Trophoblast cell (in vitro differentiated cells and primary cell): Measurements from ENCODE around the gene SGF29.
A peak's percentile ranks its signal among the peaks of the same experiment; 100 is the strongest.

Experiments used
- DNase-seq, 2 donors: peaks; one replicate each; pipeline ENCODE4 v3.0.0-alpha.2; 2016
- H2AFZ ChIP-seq: 2 replicates; pipeline ENCODE4 v1.6.1; 2013; ENCODE audit warnings: low read length, moderate library complexity, mild to moderate bottlenecking; ENCODE audit not compliant: insufficient read depth, poor library complexity
- H2AK5ac ChIP-seq: 2 replicates; pipeline ENCODE4 v1.6.1; 2013; ENCODE audit warnings: mild to moderate bottlenecking, low read length
- H2BK120ac ChIP-seq: 2 replicates; pipeline ENCODE4 v1.6.1; 2013; ENCODE audit warnings: low read length, mild to moderate bottlenecking, moderate library complexity; ENCODE audit not compliant: insufficient read depth, poor library complexity
- H2BK12ac ChIP-seq: 2 replicates; pipeline ENCODE4 v1.6.1; 2013; ENCODE audit warnings: mild to moderate bottlenecking, low read length, moderate library complexity
- H2BK5ac ChIP-seq: 2 replicates; pipeline ENCODE4 v1.6.1; 2013; ENCODE audit warnings: low read length, low read depth, moderate library complexity, mild to moderate bottlenecking; ENCODE audit not compliant: poor library complexity
- H3K14ac ChIP-seq: 2 replicates; pipeline ENCODE4 v1.6.1; 2013; ENCODE audit warnings: mild to moderate bottlenecking, low read length
- H3K18ac ChIP-seq: 2 replicates; pipeline ENCODE4 v1.6.1; 2013; ENCODE audit warnings: mild to moderate bottlenecking, low read length
- H3K23ac ChIP-seq: 2 replicates; pipeline ENCODE4 v1.6.1; 2013; ENCODE audit warnings: low read length
- H3K27ac ChIP-seq: 2 replicates; pipeline ENCODE4 v1.5.1; 2013; ENCODE audit warnings: low read depth, mild to moderate bottlenecking, inconsistent platforms, low read length, moderate library complexity
- H3K27me3 ChIP-seq: 2 replicates; pipeline ENCODE4 v1.6.1; 2013; ENCODE audit warnings: inconsistent platforms, mild to moderate bottlenecking, low read length, moderate library complexity; ENCODE audit not compliant: insufficient read depth
- H3K36me3 ChIP-seq, 2 experiments: 1 replicate in 1 of 2; 2 replicates in 1 of 2; pipeline ENCODE4 v1.6.1; 2013; ENCODE audit warnings: low read length in 2 of 2, mild to moderate bottlenecking in 2 of 2, moderate library complexity in 1 of 2; ENCODE audit not compliant: insufficient read depth in 2 of 2, control insufficient read depth in 1 of 2
- H3K4ac ChIP-seq: 2 replicates; pipeline ENCODE4 v1.6.1; 2013; ENCODE audit warnings: low read depth, mild to moderate bottlenecking, low read length, moderate library complexity
- H3K4me1 ChIP-seq, 2 experiments: 1 replicate in 1 of 2; 2 replicates in 1 of 2; pipeline ENCODE4 v1.6.1; 2013; ENCODE audit warnings: low read length in 2 of 2, mild to moderate bottlenecking in 2 of 2, moderate library complexity in 1 of 2; ENCODE audit not compliant: insufficient read depth in 2 of 2, control insufficient read depth in 1 of 2
- H3K4me2 ChIP-seq: 2 replicates; pipeline ENCODE4 v1.6.1; 2013; ENCODE audit warnings: inconsistent platforms, mild to moderate bottlenecking, low read length, moderate library complexity
- H3K4me3 ChIP-seq: 2 replicates; pipeline ENCODE4 v1.5.1; 2013; ENCODE audit warnings: mild to moderate bottlenecking, low read depth, low read length, inconsistent platforms
- H3K79me1 ChIP-seq: one replicate; pipeline ENCODE4 v1.6.1; 2013; ENCODE audit warnings: low read length
- H3K79me2 ChIP-seq: 2 replicates; pipeline ENCODE4 v1.6.1; 2013; ENCODE audit warnings: low read length, mild to moderate bottlenecking; ENCODE audit not compliant: control insufficient read depth, insufficient read depth, poor library complexity
- H3K9ac ChIP-seq: 2 replicates; pipeline ENCODE4 v1.6.1; 2013; ENCODE audit warnings: mild to moderate bottlenecking, low read length
- H3K9me3 ChIP-seq: 2 replicates; pipeline ENCODE4 v1.6.1; 2013; ENCODE audit warnings: low read depth, mild to moderate bottlenecking, control low read depth, inconsistent platforms, low read length; ENCODE audit not compliant: insufficient read depth
- H4K12ac ChIP-seq: 2 replicates; pipeline ENCODE4 v1.6.1; 2013; ENCODE audit warnings: low read depth, mild to moderate bottlenecking, low read length, moderate library complexity
- H4K8ac ChIP-seq: 2 replicates; pipeline ENCODE4 v1.6.1; 2013; ENCODE audit warnings: low read depth, mild to moderate bottlenecking, low read length, moderate library complexity
- H4K91ac ChIP-seq: one replicate; pipeline ENCODE4 v1.6.1; 2013; ENCODE audit warnings: low read depth, mild to moderate bottlenecking, low read length, moderate library complexity
- WGBS: extraction: QIAGEN DNeasy Blood & Tissue Kit; methylation state at CpG from one replicate; pipeline ENCODE4 v1.1.7; 2013; ENCODE audit warnings: missing lambda C conversion rate; ENCODE audit not compliant: insufficient read length, insufficient coverage; ENCODE audit errors: extremely low coverage; 5-methylcytosine and 5-hydroxymethylcytosine counted together

The SGF29 gene

DNA sequence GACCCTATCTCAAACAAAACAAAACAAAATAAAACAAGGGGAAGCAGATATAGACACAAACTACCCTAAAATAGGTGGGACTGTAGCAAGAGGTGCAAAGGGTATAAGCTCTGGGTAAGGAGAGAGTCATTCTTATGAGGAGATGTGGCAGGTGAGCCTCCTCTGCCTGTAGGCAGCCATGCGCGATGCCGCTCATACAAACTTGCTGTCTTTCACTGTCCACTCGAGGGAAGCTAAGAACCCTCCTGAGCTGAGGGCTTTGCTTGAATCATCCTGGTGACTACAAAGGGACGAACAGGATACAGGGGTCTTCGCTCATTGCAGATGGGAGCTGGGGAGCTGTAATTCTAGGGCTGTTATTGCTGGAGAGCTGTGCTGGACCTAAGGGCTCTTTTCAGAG is 32.3 kb upstream of the SGF29 start:
- no peaks in the 10 kb centered on the region for H3K9me3 ChIP-seq
- no peak overlapping the region for H4K91ac ChIP-seq
- H3K27ac ChIP-seq, result no peak overlapping the region
- H2BK12ac ChIP-seq, result peak overlapping the region; percentile 21
- H3K4me2 ChIP-seq, result no peak overlapping the region
- no peaks in the 10 kb centered on the region for H3K27me3 ChIP-seq
- H3K4me1 ChIP-seq, result peaks cover 4 to 9% of the 10 kb centered on the region in 2 experiments
- no peak overlapping the region for H2AFZ ChIP-seq
- H3K79me2 ChIP-seq, result no peaks in the 10 kb centered on the region
- no peak overlapping the region for H2BK120ac ChIP-seq
- no peaks in the 10 kb centered on the region for H3K36me3 ChIP-seq
- H4K12ac ChIP-seq, result no peak overlapping the region
- H4K8ac ChIP-seq, result no peak overlapping the region
- no peak overlapping the region for H3K18ac ChIP-seq
- DNase-seq, result no peak
- H3K4ac ChIP-seq, result no peak overlapping the region
- no peak overlapping the region for H2BK5ac ChIP-seq
- H2AK5ac ChIP-seq, result peak overlapping the region; percentile 22
- no peak overlapping the region for H3K9ac ChIP-seq
- WGBS, result no CpG with 5 or more reads among the region's 6 CpGs
- no peak overlapping the region for H3K23ac ChIP-seq
- H3K79me1 ChIP-seq, result peaks cover 11% of the 10 kb centered on the region
- no peak overlapping the region for H3K14ac ChIP-seq
- H3K4me3 ChIP-seq, result no peak overlapping the region

DNA sequence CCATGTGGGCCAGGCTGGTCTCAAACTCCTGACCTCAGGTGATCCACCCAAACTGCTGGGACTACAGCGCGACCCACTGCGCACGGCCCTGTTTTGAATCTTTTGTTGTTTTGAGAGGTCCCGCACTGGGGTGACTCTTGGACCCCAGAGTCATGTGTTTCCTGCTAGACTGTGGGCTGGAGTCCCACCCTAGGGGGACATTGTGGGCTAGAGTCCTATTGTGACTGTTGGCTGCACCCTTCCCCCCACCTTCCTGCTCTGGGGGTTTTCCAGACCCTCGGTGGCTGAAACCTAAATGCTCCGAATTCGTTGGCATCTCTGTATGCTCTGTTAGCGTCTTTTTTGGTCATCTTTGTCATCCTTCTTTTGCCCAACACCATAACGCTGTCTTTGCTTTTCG is 30.9 kb upstream of the SGF29 start:
- Histone ChIP-seq H3K79me2 (no peaks in the 10 kb centered on the region), H3K4me1 (peaks cover 4 to 15% of the 10 kb centered on the region in 2 experiments), H2AK5ac (peak overlapping the region; percentile 51), H3K23ac (no peak overlapping the region), H3K79me1 (peaks cover 18% of the 10 kb centered on the region), H3K4me2 (no peak overlapping the region), H2BK12ac (peak overlapping the region; percentile 9), H3K18ac (no peak overlapping the region), H3K27me3 (no peaks in the 10 kb centered on the region), H2BK5ac (no peak overlapping the region), H3K4me3 (no peak overlapping the region), H4K91ac (no peak overlapping the region), H4K12ac (no peak overlapping the region), H3K27ac (no peak overlapping the region), H3K9me3 (no peaks in the 10 kb centered on the region), H2BK120ac (no peak overlapping the region), H3K14ac (no peak overlapping the region), H4K8ac (no peak overlapping the region), H3K4ac (no peak overlapping the region), H3K9ac (no peak overlapping the region), H2AFZ (no peak overlapping the region), H3K36me3 (no peaks in the 10 kb centered on the region)
- WGBS, result no CpG with 5 or more reads among the region's 11 CpGs
- no peak for DNase-seq

DNA sequence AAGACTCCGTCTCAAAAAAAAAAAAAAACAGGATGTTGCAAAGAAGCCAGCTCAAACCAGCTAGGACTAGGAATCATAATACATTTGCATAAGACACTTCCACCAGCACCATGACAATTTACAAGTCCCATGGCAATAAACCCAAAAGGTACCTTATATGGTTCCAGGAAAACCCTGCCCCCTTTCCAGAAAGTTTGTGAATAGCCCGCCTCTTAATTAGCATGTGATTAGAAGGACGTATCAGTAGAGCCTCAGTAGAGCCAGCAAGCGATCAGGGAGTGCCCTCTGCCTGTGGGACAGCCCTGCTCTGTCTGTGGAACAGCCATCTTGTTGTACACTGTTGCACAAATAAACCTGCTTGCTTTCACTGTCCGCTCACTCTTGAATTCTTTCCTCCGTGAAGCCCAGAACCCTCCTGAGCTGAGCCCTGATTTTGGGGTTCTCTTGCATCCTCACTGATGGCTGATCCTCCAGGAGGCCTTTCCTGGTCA is 29.0 kb upstream of the SGF29 start:
- DNase-seq, result peak in 1 of 2 donors; percentile 49
- peak overlapping the region; percentile 57 for H4K91ac ChIP-seq

DNA sequence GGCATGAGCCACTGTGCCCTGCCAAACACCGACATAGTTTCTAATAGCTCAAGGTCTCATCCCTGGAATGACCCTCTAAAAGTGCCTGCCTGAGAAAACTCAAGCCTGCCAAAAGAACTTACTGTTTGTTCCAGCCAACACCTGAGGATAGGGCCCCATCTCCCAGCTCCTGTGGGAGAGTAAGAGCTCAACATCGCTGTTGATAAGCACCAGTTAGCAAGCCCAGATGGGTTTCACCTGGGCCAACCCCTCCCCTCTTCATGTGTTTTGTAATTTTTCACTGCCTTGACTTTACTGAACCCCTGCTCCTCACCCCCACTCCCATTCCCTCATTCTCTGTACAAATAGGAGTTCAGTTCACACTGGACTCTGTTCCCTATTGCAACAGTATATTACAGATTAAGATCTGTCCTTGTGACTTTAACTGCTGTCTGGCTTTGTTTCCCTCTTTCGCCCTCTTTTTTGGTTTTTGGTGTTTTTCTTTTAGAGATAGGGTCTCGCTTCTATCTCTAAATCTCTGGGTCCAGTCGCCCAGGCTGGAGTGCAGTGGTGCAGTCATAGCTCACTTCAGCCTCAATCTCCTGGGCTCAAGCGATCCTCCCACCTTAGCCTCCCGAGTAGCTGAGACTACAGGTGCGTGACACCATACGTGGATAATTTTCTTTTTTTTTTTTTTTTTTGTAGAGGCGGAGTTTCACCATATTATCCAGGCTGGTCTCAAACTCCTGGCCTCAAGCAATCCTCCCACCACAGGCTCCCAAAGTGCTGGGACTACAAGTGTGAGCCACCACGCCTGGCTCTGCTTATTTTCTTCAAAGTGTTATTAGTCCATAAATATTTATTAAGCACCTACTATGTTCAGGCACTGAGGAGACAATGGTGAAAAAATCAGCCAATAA is 27.3 kb upstream of the SGF29 start:
- DNase-seq, result peak in 1 of 2 donors; percentile 38
- Histone ChIP-seq H4K8ac (peak overlapping the region; percentile 55), H3K4me3 (no peak overlapping the region), H2AK5ac (peak overlapping the region; percentile 5), H3K14ac (peak overlapping the region; percentile 65), H3K18ac (peak overlapping the region; percentile 32), H3K4me1 (peaks cover 10 to 20% of the 10 kb centered on the region in 2 experiments), H2AFZ (no peak overlapping the region), H2BK5ac (peak overlapping the region; percentile 87), H4K91ac (peak overlapping the region; percentile 86), H4K12ac (no peak overlapping the region), H3K9me3 (no peaks in the 10 kb centered on the region), H2BK12ac (peak overlapping the region; percentile 94), H3K27me3 (no peaks in the 10 kb centered on the region), H3K4me2 (no peak overlapping the region), H3K4ac (no peak overlapping the region), H3K79me2 (peaks cover 2% of the 10 kb centered on the region), H3K36me3 (no peaks in the 10 kb centered on the region), H3K9ac (no peak overlapping the region), H3K23ac (no peak overlapping the region), H3K79me1 (peaks cover 28% of the 10 kb centered on the region), H2BK120ac (peak overlapping the region; percentile 78), H3K27ac (peak overlapping the region; percentile 95)
- WGBS, result no CpG with 5 or more reads among the region's 11 CpGs

More for the DNA sequence above, 29.0 kb upstream of the SGF29 start:
- peaks cover 2% of the 10 kb centered on the region for H3K79me2 ChIP-seq
- peak overlapping the region; percentile 82 for H3K14ac ChIP-seq
- no peak overlapping the region for H3K18ac ChIP-seq
- no peak overlapping the region for H4K12ac ChIP-seq
- peak overlapping the region; percentile 66 for H2BK5ac ChIP-seq
- H3K9me3 ChIP-seq, result no peaks in the 10 kb centered on the region
- H3K4me2 ChIP-seq, result no peak overlapping the region
- no peak overlapping the region for H2AFZ ChIP-seq
- H3K79me1 ChIP-seq, result peaks cover 29% of the 10 kb centered on the region
- no peaks in the 10 kb centered on the region for H3K36me3 ChIP-seq
- no peaks in the 10 kb centered on the region for H3K27me3 ChIP-seq
- no peak overlapping the region for H3K23ac ChIP-seq
- H3K27ac ChIP-seq, result no peak overlapping the region
- peaks cover 10 to 23% of the 10 kb centered on the region in 2 experiments for H3K4me1 ChIP-seq
- H2AK5ac ChIP-seq, result peak overlapping the region; percentile 15
- no peak overlapping the region for H3K4ac ChIP-seq
- no peak overlapping the region for H2BK12ac ChIP-seq
- peak overlapping the region; percentile 63 for H4K8ac ChIP-seq
- H2BK120ac ChIP-seq, result peak overlapping the region; percentile 63
- no peak overlapping the region for H3K4me3 ChIP-seq
- no peak overlapping the region for H3K9ac ChIP-seq
- WGBS, result no CpG with 5 or more reads among the region's 6 CpGs
